ENCODE data around the gene RAB5IF.
A peak's percentile ranks its signal among the peaks of the same experiment; 100 is the strongest.
"Not testable (repeated sequence)": the region's sequence is repeated elsewhere in the genome, so short reads cannot be mapped to it uniquely, and the experiment has no call there.

RAB5IF gene

GRCh38 chr20:36604952-36605398 lies 604 bp upstream of the RAB5IF start:
- no peaks in the 10 kb centered on the region for H3K27me3 Mint-ChIP-seq
- peak overlapping the region; percentile 99 for H3K27ac Mint-ChIP-seq
- peak; percentile 57 for ATAC-seq (ENCODE audit: low read depth)
- peaks cover 5% of the 10 kb centered on the region for H3K36me3 Mint-ChIP-seq
- H3K4me1 Mint-ChIP-seq: peaks cover 27% of the 10 kb centered on the region
- peak in 1 of 2 donors; percentile 71 for DNase-seq (ENCODE audit: low spot score in 2 of 2)
- H3K9me3 Mint-ChIP-seq: no peaks in the 10 kb centered on the region
- H3K4me3 Mint-ChIP-seq: peak overlapping the region; percentile 98

- Mint-ChIP-seq H3K27ac (peak overlapping the region; percentile 99), H3K36me3 (peaks cover 5% of the 10 kb centered on the region), H3K27me3 (no peaks in the 10 kb centered on the region), H3K4me3 (peak overlapping the region; percentile 98), H3K9me3 (no peaks in the 10 kb centered on the region), H3K4me1 (peaks cover 23% of the 10 kb centered on the region)
- no peak for ATAC-seq (ENCODE audit: low read depth)
- DNase-seq (ENCODE audit: low spot score in 2 of 2): no peak
These were observed 833 bp downstream of the RAB5IF start for GRCh38 chr20:36606158-36607066.

GRCh38 chr20:36607586-36608387 lies 2.2 kb downstream of the RAB5IF start:
- no peaks in the 10 kb centered on the region for H3K27me3 Mint-ChIP-seq
- DNase-seq (ENCODE audit: low spot score in 2 of 2) (no peak), ATAC-seq (ENCODE audit: low read depth) (no peak)
- H3K27ac Mint-ChIP-seq: no peak overlapping the region
- H3K4me1 Mint-ChIP-seq: peaks cover 21% of the 10 kb centered on the region
- no peak overlapping the region for H3K4me3 Mint-ChIP-seq
- no peaks in the 10 kb centered on the region for H3K9me3 Mint-ChIP-seq
- H3K36me3 Mint-ChIP-seq: peaks cover 8% of the 10 kb centered on the region

GRCh38 chr20:36608388-36608728 lies 2.8 kb downstream of the RAB5IF start:
- not testable (repeated sequence) for H3K4me3 Mint-ChIP-seq; ATAC-seq (ENCODE audit: low read depth); H3K27ac Mint-ChIP-seq; DNase-seq (ENCODE audit: low spot score in 2 of 2); H3K27me3 Mint-ChIP-seq; H3K36me3 Mint-ChIP-seq; H3K9me3 Mint-ChIP-seq
- peaks cover 21% of the 10 kb centered on the region for H3K4me1 Mint-ChIP-seq

GRCh38 chr20:36611625-36612024 lies 6.0 kb downstream of the RAB5IF start:
- no peak overlapping the region for H3K4me3 Mint-ChIP-seq
- H3K9me3 Mint-ChIP-seq: no peaks in the 10 kb centered on the region
- no peak overlapping the region for H3K27ac Mint-ChIP-seq
- no peaks in the 10 kb centered on the region for H3K27me3 Mint-ChIP-seq
- peaks cover 7% of the 10 kb centered on the region for H3K4me1 Mint-ChIP-seq
- no peak for ATAC-seq (ENCODE audit: low read depth)
- peaks cover 10% of the 10 kb centered on the region for H3K36me3 Mint-ChIP-seq
- no peak for DNase-seq (ENCODE audit: low spot score in 2 of 2)

DNA sequence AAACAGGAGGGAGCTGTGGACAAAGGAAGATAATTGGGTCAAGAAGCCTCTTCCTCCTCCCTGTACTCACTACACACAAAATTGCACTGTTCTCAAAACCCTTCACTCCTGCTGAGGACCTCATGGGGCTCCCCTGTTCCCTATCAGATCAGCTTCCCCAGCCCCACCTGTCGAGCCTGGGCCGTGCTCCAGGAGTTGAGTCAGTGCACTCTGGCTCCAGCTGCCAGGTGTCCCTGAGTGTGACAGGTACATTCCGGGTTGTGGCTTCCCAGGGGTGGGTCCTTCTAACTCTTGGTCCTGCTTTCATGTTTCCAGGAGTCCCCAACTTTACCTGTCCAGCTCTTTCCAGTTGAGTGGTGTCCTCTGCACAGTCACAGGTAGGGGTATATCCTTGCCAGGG lies 8.4 kb downstream of the RAB5IF start:
- DNase-seq (ENCODE audit: low spot score in 2 of 2) (no peak), ATAC-seq (ENCODE audit: low read depth) (no peak)
- Mint-ChIP-seq H3K36me3 (peaks cover 8% of the 10 kb centered on the region), H3K4me3 (no peak overlapping the region), H3K4me1 (peaks cover 3% of the 10 kb centered on the region), H3K27me3 (no peaks in the 10 kb centered on the region), H3K27ac (no peak overlapping the region), H3K9me3 (no peaks in the 10 kb centered on the region)

DNA sequence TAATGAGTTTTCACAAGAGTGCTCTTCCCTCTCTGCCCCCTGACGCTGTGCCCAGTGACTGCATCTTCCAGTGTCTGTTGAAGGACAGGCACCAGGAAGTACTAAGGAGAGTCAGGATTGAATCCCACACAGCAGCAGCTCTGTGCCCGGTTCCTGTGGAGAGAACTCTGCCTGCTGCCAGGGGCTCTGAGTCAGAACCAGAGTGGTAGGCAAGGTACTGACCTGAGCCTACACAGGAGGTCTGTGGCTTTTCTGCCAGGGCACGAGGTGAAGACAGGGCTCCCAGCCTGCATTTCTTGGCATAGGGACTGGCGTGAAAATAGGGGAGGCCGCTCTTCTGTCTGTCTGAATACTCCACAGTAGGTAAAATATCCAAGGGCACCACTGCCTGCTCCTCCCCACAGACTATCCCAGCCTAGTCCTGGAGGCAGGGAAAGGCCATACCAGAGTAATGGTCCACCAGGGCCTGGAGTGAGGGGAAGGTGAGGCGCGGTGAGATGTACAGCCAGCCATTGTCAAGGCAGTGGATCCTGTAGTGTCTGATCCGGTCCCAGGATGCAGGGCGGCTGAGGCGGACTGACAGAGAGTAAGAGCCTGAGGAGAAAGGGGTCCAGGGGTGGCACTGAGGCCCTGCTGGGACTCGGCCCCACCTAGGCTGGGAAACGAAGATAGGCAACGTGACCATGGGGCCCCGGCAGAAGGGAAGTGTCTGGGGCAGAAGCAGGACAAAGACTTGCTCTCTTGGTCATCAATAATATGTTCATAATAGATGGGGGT lies 9.4 kb downstream of the RAB5IF start:
- Mint-ChIP-seq H3K27ac (no peak overlapping the region), H3K27me3 (no peaks in the 10 kb centered on the region), H3K4me1 (peaks cover 3% of the 10 kb centered on the region), H3K36me3 (peaks cover 5% of the 10 kb centered on the region), H3K4me3 (no peak overlapping the region), H3K9me3 (no peaks in the 10 kb centered on the region)
- DNase-seq (ENCODE audit: low spot score in 2 of 2): no peak
- ATAC-seq (ENCODE audit: low read depth): no peak

- H3K4me3 Mint-ChIP-seq: no peak overlapping the region
- no peak overlapping the region for H3K27ac Mint-ChIP-seq
- peaks cover 4% of the 10 kb centered on the region for H3K36me3 Mint-ChIP-seq
- no peaks in the 10 kb centered on the region for H3K27me3 Mint-ChIP-seq
- no peak for ATAC-seq (ENCODE audit: low read depth)
- H3K4me1 Mint-ChIP-seq: no peaks in the 10 kb centered on the region
- H3K9me3 Mint-ChIP-seq: no peaks in the 10 kb centered on the region
- DNase-seq (ENCODE audit: low spot score in 2 of 2): no peak
These were observed 15.3 kb downstream of the RAB5IF start for GRCh38 chr20:36620917-36621316.

DNA sequence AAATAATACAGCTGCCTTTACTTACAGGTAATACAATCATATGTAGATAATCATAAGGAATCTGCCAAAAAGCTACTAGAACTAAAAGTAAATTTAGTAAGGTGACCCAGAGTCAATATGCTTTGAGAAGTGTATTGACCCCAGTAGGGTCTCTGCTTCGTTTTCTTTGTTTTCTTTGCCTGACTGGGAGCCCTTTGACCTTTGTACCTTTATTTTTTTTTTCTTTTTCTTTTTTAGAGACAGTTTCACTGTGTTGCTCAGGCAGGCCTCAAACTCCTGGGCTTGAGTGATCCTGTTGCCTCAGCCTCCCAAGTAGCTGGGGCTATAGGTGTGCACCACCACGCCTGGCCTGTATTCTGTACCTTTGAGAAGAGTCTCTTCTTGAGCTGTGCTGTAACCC lies 17.9 kb downstream of the RAB5IF start:
- peaks cover 4% of the 10 kb centered on the region for H3K36me3 Mint-ChIP-seq
- H3K27me3 Mint-ChIP-seq: no peaks in the 10 kb centered on the region
- peaks cover 2% of the 10 kb centered on the region for H3K4me1 Mint-ChIP-seq
- DNase-seq (ENCODE audit: low spot score in 2 of 2): no peak
- H3K27ac Mint-ChIP-seq: no peak overlapping the region
- no peak overlapping the region for H3K4me3 Mint-ChIP-seq
- H3K9me3 Mint-ChIP-seq: no peaks in the 10 kb centered on the region
- no peak for ATAC-seq (ENCODE audit: low read depth)

GRCh38 chr20:36624068-36624943 lies 18.7 kb downstream of the RAB5IF start:
- H3K36me3 Mint-ChIP-seq: peaks cover 4% of the 10 kb centered on the region
- H3K9me3 Mint-ChIP-seq: no peaks in the 10 kb centered on the region
- no peak for ATAC-seq (ENCODE audit: low read depth)
- H3K4me1 Mint-ChIP-seq: peaks cover 2% of the 10 kb centered on the region
- H3K27me3 Mint-ChIP-seq: no peaks in the 10 kb centered on the region
- no peak overlapping the region for H3K4me3 Mint-ChIP-seq
- no peak for DNase-seq (ENCODE audit: low spot score in 2 of 2)
- H3K27ac Mint-ChIP-seq: no peak overlapping the region

GRCh38 chr20:36624944-36625324 lies 19.4 kb downstream of the RAB5IF start:
- Mint-ChIP-seq H3K27me3 (no peaks in the 10 kb centered on the region), H3K4me1 (peaks cover 6% of the 10 kb centered on the region), H3K4me3 (no peak overlapping the region), H3K9me3 (no peaks in the 10 kb centered on the region), H3K36me3 (peaks cover 4% of the 10 kb centered on the region), H3K27ac (no peak overlapping the region)
- DNase-seq (ENCODE audit: low spot score in 2 of 2) (no peak), ATAC-seq (ENCODE audit: low read depth) (no peak)

DNA sequence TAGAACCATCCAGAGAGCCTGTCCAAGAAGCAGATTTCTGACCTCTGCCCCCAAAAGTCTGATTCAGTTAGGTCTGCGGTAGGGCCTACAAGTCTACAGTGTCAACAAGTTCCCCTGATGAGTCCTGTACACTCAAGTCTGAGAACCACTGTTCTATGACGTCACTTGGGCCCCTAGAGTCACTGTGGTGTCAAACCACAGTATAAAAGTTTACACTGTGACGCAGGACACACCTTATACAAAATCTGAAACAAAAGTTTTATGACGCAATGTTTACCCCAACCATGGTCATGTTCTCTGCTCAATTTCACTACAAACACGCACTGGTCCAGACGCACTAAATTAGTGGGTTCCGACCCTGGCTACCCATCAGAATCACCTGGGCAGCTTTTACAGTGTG lies 22.5 kb downstream of the RAB5IF start:
- H3K4me1 Mint-ChIP-seq: peaks cover 8% of the 10 kb centered on the region
- H3K27me3 Mint-ChIP-seq: no peaks in the 10 kb centered on the region
- DNase-seq (ENCODE audit: low spot score in 2 of 2) (no peak), ATAC-seq (ENCODE audit: low read depth) (no peak)
- H3K4me3 Mint-ChIP-seq: no peak overlapping the region
- H3K27ac Mint-ChIP-seq: no peak overlapping the region
- H3K36me3 Mint-ChIP-seq: no peaks in the 10 kb centered on the region
- no peaks in the 10 kb centered on the region for H3K9me3 Mint-ChIP-seq
